GM21367 (cell line): Measurements from ENCODE around the gene C1orf210.

ENCODE experiments used
- ATAC-seq: cut with Tn5 transposase; IDR thresholded peaks from one replicate; pipeline ENCODE4 v1.9.1; 2021; ENCODE audit not compliant: unreplicated experiment

Gene C1orf210

GRCh38 chr1:43296207-43296606 lies 10.8 kb upstream of the C1orf210 start:
- ATAC-seq, result no peak

GRCh38 chr1:43294761-43295160 lies 9.4 kb upstream of the C1orf210 start:
- no peak for ATAC-seq

GRCh38 chr1:43293896-43294760 lies 8.7 kb upstream of the C1orf210 start:
- ATAC-seq, result no peak

GRCh38 chr1:43293176-43293575 lies 7.8 kb upstream of the C1orf210 start:
- no peak for ATAC-seq

GRCh38 chr1:43292679-43293078 lies 7.3 kb upstream of the C1orf210 start:
- ATAC-seq, result no peak

- ATAC-seq, result no peak
Measured at GRCh38 chr1:43292216-43292615, 6.8 kb upstream of the C1orf210 start.

DNA sequence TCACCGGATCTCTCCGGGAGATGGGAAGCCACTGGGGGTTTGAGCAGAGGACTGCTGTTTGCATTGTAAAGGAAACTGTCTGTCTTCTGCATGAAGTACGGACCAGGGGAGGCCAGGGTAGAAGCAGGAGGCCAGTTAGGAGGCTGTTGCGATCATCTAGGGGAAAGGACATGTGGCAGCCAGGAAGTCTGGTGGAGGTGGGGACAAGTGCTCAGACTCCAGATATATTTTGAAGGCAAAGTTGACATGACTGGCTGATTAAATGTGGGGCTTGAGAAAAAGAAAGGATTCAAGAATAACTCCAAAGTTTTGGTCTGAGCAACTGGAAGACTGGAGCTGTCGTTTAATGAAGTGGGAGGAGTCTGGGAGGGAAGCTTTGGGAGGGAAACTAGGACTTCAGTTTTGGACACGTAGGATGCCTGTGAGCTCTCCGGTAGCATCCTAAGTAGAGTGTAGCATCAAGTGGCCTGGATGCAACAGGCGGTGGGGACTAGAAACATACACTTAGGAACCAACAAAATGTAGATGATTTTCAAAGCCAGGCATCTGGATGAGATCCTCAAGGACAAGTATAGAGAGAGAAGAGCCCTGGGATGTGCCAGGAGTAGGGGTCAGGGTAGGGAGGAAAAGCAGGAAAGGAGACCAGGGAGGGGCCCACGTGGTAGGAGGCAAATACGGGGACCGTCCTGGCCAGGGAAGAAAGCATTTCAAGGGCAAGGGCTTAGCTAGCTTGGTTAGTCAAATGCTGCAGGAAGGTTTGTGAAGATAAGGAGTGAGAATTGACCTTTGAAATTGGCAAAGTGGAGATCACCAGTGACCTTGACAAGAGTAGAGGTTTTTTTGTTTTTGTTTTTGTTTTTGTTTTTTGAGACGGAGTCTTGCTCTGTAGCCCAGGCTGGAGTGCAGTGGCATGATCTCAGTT lies 3.7 kb upstream of the C1orf210 start:
- ATAC-seq, result no peak

DNA sequence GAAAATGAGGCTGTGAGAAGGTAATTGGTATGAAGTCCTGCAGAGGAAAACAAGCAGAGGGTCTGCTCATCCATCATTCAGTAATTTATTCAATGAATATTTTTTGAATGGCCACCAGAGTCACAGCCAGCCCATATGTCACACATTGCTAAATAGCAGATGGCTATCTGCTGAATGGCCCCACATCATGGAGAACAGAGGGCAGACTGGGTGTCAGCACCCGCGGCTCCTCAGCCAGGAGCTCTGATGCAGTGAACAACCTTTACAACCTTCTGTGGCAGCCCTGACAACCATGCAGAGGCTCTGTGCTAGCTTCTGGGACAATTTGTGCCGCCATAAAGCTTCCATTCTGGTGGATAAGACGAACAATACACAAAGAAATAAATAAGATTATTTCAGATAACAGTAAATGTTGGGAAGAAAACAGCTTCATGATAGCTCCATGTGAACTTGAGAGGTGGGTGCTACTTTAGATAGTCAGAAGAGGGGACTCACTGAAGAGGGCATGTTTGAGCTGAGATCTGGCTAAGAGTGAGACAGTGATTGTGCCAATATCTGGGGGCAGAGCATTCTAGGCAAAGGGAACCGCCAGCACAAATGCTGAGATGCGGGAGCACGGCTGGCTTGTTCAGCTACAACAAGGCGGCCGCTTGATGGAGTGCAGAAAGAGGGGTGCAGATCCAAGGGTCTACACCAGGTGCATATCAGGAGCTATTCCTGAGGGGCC lies 2.8 kb upstream of the C1orf210 start:
- ATAC-seq, result no peak

GRCh38 chr1:43286533-43286932 lies 1.2 kb upstream of the C1orf210 start:
- no peak for ATAC-seq

DNA sequence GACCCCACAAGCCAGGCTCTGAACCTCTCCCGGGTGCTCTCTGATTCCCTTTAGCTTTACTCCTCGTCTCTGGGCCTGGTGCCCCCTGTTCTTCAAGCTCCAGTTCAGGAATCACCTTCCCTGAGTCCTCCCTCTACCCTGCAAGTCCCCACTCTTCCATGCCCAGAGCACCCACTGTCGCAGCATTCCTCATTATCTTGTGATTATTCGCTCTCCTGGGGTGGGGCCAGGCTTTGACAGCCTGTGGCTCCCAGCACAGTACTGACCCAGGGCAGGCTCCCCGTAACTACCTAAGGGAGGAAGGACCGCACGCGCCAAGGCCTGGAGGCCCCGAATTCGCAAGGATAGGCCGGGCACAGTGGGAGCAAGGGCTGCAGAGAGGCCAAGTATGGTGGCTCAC lies 734 bp upstream of the C1orf210 start:
- no peak for ATAC-seq

GRCh38 chr1:43284546-43285110 lies 753 bp downstream of the C1orf210 start:
- ATAC-seq, result no peak

DNA sequence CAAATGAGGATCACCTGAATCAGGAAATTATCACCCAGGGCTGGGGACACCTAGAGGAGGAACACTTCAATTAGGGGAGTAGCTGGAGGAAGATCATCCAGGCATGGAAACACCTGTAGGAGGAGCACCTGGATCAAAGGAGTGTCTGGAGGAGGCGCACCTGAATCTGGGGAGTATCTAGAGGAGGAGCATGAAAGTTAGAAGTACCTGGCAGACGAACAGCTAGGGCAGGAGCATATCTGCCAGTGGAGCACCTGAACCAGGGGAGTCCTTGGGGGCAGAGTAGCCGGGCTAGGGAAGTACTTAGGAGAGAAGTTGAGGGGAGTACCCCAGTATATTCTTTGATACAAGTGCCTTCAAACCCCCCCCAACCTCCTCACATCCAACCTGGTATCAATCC lies 1.3 kb downstream of the C1orf210 start:
- ATAC-seq, result no peak

GRCh38 chr1:43282220-43283195 lies 2.9 kb downstream of the C1orf210 start:
- no peak for ATAC-seq

GRCh38 chr1:43280692-43281091 lies 4.7 kb downstream of the C1orf210 start:
- ATAC-seq, result no peak

DNA sequence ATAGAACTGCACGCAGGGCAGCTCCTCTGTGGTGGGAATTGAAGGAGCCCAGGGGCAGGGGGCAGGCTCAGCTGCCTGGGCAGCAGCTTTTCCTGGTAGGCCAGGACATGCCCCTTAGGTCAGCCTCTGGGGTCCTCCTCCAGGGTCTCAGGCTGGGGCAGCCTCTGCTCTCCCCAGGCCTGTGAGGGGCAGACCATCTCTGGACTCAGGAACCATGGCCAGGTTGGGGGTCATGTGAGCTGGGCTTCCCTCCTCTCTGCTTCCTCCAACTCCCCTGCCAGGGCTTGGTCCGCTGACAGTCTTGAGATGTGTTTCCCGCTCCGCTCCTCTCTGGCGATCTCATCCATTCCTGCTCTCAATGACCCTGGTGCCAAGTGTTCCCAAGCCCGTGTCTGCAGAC lies 5.7 kb downstream of the C1orf210 start:
- ATAC-seq, result no peak

- no peak for ATAC-seq
Measured at GRCh38 chr1:43279161-43279560, 6.2 kb downstream of the C1orf210 start.

GRCh38 chr1:43277116-43277876 lies 8.1 kb downstream of the C1orf210 start:
- ATAC-seq, result no peak

- no peak for ATAC-seq
Measured at GRCh38 chr1:43276673-43277072, 8.7 kb downstream of the C1orf210 start.
